Neural cell (in vitro differentiated cells): ENCODE results near the gene SURF2. TPM values are rescaled to one million over a fixed set of nuclear protein-coding genes. Genes with fewer than 3 reads are reported as not detected.

Source experiments
- H2AFZ ChIP-seq: fragments of 200-600, 300-800 bp; sonication (generic), shearing (Covaris generic); 2 replicates; pipeline ENCODE4 v1.6.0; 2014; ENCODE audit warnings: low read depth, mild to moderate bottlenecking, antibody characterized with exemption, low read length, moderate library complexity
- H3F3A ChIP-seq: fragments of 200-600 bp; shearing (Covaris generic); 2 replicates; pipeline ENCODE4 v1.6.1; 2016; ENCODE audit warnings: mild to moderate bottlenecking, moderate library complexity, mixed read lengths, antibody characterized with exemption, low read length; ENCODE audit not compliant: insufficient read depth, poor library complexity, severe bottlenecking
- H3K27ac ChIP-seq: fragments of 200-600, 300-800 bp; sonication (generic), shearing (Covaris generic); 2 replicates; pipeline ENCODE4 v1.5.1; 2014; ENCODE audit warnings: mild to moderate bottlenecking, low read length, moderate library complexity
- H3K27me3 ChIP-seq: fragments of 300-800, 200-600 bp; sonication (generic), shearing (Covaris generic); 2 replicates; pipeline ENCODE4 v1.6.0; 2014; ENCODE audit warnings: mild to moderate bottlenecking, low read depth, low read length, moderate library complexity; ENCODE audit not compliant: insufficient read depth
- H3K36me3 ChIP-seq: fragments of 300-800, 200-600 bp; sonication (generic), shearing (Covaris generic); 2 replicates; pipeline ENCODE4 v1.5.1; 2014; ENCODE audit warnings: mild to moderate bottlenecking, antibody characterized with exemption, low read length, moderate library complexity; ENCODE audit not compliant: insufficient read depth
- H3K4me2 ChIP-seq: fragments of 300-800, 200-600 bp; sonication (generic), shearing (Covaris generic); 2 replicates; pipeline ENCODE4 v1.6.0; 2014; ENCODE audit warnings: mild to moderate bottlenecking, low read length
- H3K4me3 ChIP-seq: fragments of 300-800, 200-600 bp; sonication (generic), shearing (Covaris generic); 2 replicates; pipeline ENCODE4 v1.5.1; 2014; ENCODE audit warnings: mild to moderate bottlenecking, low read length, moderate library complexity
- H3K79me2 ChIP-seq: fragments of 200-600 bp; shearing (Covaris generic); replicated peaks from 2 replicates; pipeline ENCODE4 v1.6.0; 2014; ENCODE audit warnings: mild to moderate bottlenecking, low read length, moderate library complexity; ENCODE audit not compliant: insufficient read depth
- H3K9ac ChIP-seq: fragments of 300-800, 200-600 bp; sonication (generic), shearing (Covaris generic); 2 replicates; pipeline ENCODE4 v1.6.1; 2016; ENCODE audit warnings: mild to moderate bottlenecking, low read length, mixed read lengths
- H3K9me2 ChIP-seq: fragments of 200-600 bp; shearing (Covaris generic); 2 replicates; pipeline ENCODE4 v1.6.1; 2016; ENCODE audit warnings: mild to moderate bottlenecking, low read length, mixed read lengths; ENCODE audit not compliant: insufficient read depth
- H3K9me3 ChIP-seq: fragments of 200-600, 300-800 bp; sonication (generic), shearing (Covaris generic); 2 replicates; pipeline ENCODE4 v1.6.1; 2016; ENCODE audit warnings: mild to moderate bottlenecking, mixed run types, low read length, moderate library complexity, mixed read lengths
- H4K20me1 ChIP-seq: fragments of 200-600 bp; shearing (Covaris generic); 2 replicates; pipeline ENCODE4 v1.6.1; 2016; ENCODE audit warnings: mild to moderate bottlenecking, mixed run types; ENCODE audit not compliant: insufficient read depth
- EP300 ChIP-seq: fragments of 450-650 bp; conservative IDR thresholded peaks from 2 replicates; pipeline ENCODE4 v1.6.1; 2014; ENCODE audit warnings: antibody characterized with exemption, mild to moderate bottlenecking, moderate library complexity; ENCODE audit not compliant: poor library complexity, severe bottlenecking
- EZH2 ChIP-seq: fragments of 200-600, 300-800 bp; shearing (Covaris generic), sonication (generic); IDR thresholded peaks from 2 replicates; pipeline ENCODE4 v1.6.1; 2014; ENCODE audit warnings: antibody characterized with exemption, low read length, borderline replicate concordance, mild to moderate bottlenecking; ENCODE audit not compliant: insufficient read depth, poor library complexity, severe bottlenecking
- MXI1 ChIP-seq: fragments of 450-650 bp; conservative IDR thresholded peaks from 2 replicates; pipeline ENCODE4 v1.6.1; 2014; ENCODE audit warnings: antibody characterized with exemption, mild to moderate bottlenecking; ENCODE audit not compliant: poor library complexity, severe bottlenecking
- POLR2AphosphoS5 ChIP-seq: IDR thresholded peaks from 2 replicates; pipeline ENCODE4 v1.6.1; 2012
- RAD21 ChIP-seq: fragments of 450-650 bp; conservative IDR thresholded peaks from 2 replicates; pipeline ENCODE4 v1.6.1; 2014; ENCODE audit warnings: antibody characterized with exemption, mild to moderate bottlenecking, moderate library complexity
- REST ChIP-seq: IDR thresholded peaks from 2 replicates; pipeline ENCODE4 v1.6.1; 2012; ENCODE audit warnings: borderline replicate concordance
- SMC3 ChIP-seq: fragments of 450-650 bp; conservative IDR thresholded peaks from 2 replicates; pipeline ENCODE4 v1.6.1; 2014; ENCODE audit warnings: antibody characterized with exemption, mild to moderate bottlenecking, moderate library complexity; ENCODE audit not compliant: poor library complexity
- TAF1 ChIP-seq: IDR thresholded peaks from 2 replicates; pipeline ENCODE4 v1.6.1; 2012; ENCODE audit warnings: low read depth
- polyA plus RNA-seq: library from polyadenylated mRNA; depleted of rRNA; stranded (reverse); fragments of >200 nt; gene quantifications from 2 replicates; pipeline ENCODE4 v1.2.3, GENCODE V29; 2014
- TF ChIP-seq, protein P1 (sequence below): fragments of 450-650 bp; IDR thresholded peaks from 2 replicates; pipeline ENCODE4 v1.5.1; 2014; ENCODE audit warnings: antibody characterized with exemption, mild to moderate bottlenecking, moderate library complexity; ENCODE audit not compliant: poor library complexity, severe bottlenecking

SURF2 gene
- polyA plus RNA-seq, 1 donor from 2014 or later = 36.4 TPM

- Histone ChIP-seq H2AFZ (no peak overlapping the region), H3K79me2 (peaks cover 14% of the 10 kb centered on the region), H3K9me2 (no peaks in the 10 kb centered on the region), H3K4me3 (no peak overlapping the region), H4K20me1 (no peaks in the 10 kb centered on the region), H3K9ac (no peak overlapping the region), H3K27me3 (no peaks in the 10 kb centered on the region), H3K4me2 (no peak overlapping the region), H3F3A (no peaks in the 10 kb centered on the region), H3K27ac (no peak overlapping the region), H3K9me3 (no peaks in the 10 kb centered on the region), H3K36me3 (no peaks in the 10 kb centered on the region)
- TF ChIP-seq MXI1 (no peak), EP300 (no peak), SMC3 (no peak), REST (no peak), RAD21 (no peak), EZH2 (no peak), POLR2AphosphoS5 (no peak), TAF1 (no peak)
- TF ChIP-seq, protein P1, sequence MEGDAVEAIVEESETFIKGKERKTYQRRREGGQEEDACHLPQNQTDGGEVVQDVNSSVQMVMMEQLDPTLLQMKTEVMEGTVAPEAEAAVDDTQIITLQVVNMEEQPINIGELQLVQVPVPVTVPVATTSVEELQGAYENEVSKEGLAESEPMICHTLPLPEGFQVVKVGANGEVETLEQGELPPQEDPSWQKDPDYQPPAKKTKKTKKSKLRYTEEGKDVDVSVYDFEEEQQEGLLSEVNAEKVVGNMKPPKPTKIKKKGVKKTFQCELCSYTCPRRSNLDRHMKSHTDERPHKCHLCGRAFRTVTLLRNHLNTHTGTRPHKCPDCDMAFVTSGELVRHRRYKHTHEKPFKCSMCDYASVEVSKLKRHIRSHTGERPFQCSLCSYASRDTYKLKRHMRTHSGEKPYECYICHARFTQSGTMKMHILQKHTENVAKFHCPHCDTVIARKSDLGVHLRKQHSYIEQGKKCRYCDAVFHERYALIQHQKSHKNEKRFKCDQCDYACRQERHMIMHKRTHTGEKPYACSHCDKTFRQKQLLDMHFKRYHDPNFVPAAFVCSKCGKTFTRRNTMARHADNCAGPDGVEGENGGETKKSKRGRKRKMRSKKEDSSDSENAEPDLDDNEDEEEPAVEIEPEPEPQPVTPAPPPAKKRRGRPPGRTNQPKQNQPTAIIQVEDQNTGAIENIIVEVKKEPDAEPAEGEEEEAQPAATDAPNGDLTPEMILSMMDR = no peak
Observed at GRCh38 chr9:133331221-133331620, 25.1 kb upstream of the SURF2 start.

GRCh38 chr9:133331641-133332380 lies 24.5 kb upstream of the SURF2 start:
- H3K9me2 ChIP-seq = no peaks in the 10 kb centered on the region
- no peak overlapping the region for H2AFZ ChIP-seq
- no peak overlapping the region for H3K27ac ChIP-seq
- no peaks in the 10 kb centered on the region for H3K9me3 ChIP-seq
- H3K4me2 ChIP-seq = no peak overlapping the region
- H4K20me1 ChIP-seq = no peaks in the 10 kb centered on the region
- H3K79me2 ChIP-seq = peaks cover 14% of the 10 kb centered on the region
- H3K9ac ChIP-seq = no peak overlapping the region
- TF ChIP-seq REST = no peak
- no peak for TF ChIP-seq MXI1
- no peak for TF ChIP-seq EP300
- no peak for TF ChIP-seq SMC3
- no peak for TF ChIP-seq RAD21
- no peak for TF ChIP-seq TAF1
- TF ChIP-seq EZH2 = no peak
- TF ChIP-seq, protein P1 = no peak
- no peak for TF ChIP-seq POLR2AphosphoS5
- H3K4me3 ChIP-seq = no peak overlapping the region
- H3K36me3 ChIP-seq = no peaks in the 10 kb centered on the region
- no peaks in the 10 kb centered on the region for H3F3A ChIP-seq
- H3K27me3 ChIP-seq = no peaks in the 10 kb centered on the region
